Kidney epithelial cell (primary cell): ENCODE data around the gene SAMM50. TPM values are rescaled to one million over a fixed set of nuclear protein-coding genes. Genes with fewer than 3 reads are reported as not detected.

ENCODE experiments used
- DNase-seq: peaks from one replicate; pipeline ENCODE4 v3.0.0-alpha.2; 2010; ENCODE audit warnings: low read depth
- H3K27me3 ChIP-seq: 2 replicates; pipeline ENCODE4 v1.6.0; 2011; ENCODE audit warnings: low read length; ENCODE audit not compliant: control insufficient read depth, insufficient read depth
- H3K36me3 ChIP-seq: 2 replicates; pipeline ENCODE4 v1.5.1; 2011; ENCODE audit warnings: low read length; ENCODE audit not compliant: control insufficient read depth, insufficient read depth
- H3K4me3 ChIP-seq: 2 replicates; pipeline ENCODE4 v1.5.1; 2011; ENCODE audit warnings: low read depth, mild to moderate bottlenecking, control low read depth, low read length
- total RNA-seq: library from RNA; depleted of rRNA; stranded (reverse); fragments of >200 nt; gene quantifications from 2 replicates; pipeline ENCODE4 v1.2.3, GENCODE V29; 2015
- TF ChIP-seq, protein P1 (sequence below): IDR thresholded peaks from 2 replicates; pipeline ENCODE4 v1.5.1; 2011; ENCODE audit warnings: mild to moderate bottlenecking, moderate library complexity, low read length, control low read depth, inconsistent platforms; ENCODE audit not compliant: insufficient read depth, poor library complexity, severe bottlenecking

The SAMM50 gene
- total RNA-seq, 1 donor from 2014 or later = 41.4 TPM

DNA sequence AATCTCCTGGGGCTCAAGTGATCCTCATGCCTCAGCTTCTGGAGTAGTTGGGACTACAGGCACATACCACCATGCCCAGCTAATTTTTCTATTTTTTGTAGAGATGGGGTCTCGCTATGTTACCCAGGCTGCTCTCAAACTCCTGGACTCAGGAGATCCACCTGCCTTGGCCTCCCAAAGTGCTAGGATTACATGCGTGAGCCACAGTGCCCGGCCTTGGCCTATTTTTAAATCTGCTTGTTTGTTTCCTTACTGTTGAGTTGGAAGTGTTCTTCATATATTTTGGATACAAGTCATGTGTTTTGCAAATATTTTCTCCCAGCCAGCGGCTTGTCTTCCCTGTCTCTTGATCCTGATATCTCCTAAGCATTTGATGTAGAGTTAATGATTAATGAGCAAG lies 73.8 kb downstream of the SAMM50 start:
- H3K36me3 ChIP-seq = no peaks in the 10 kb centered on the region
- no peak for DNase-seq
- H3K27me3 ChIP-seq = no peaks in the 10 kb centered on the region
- TF ChIP-seq, protein P1, sequence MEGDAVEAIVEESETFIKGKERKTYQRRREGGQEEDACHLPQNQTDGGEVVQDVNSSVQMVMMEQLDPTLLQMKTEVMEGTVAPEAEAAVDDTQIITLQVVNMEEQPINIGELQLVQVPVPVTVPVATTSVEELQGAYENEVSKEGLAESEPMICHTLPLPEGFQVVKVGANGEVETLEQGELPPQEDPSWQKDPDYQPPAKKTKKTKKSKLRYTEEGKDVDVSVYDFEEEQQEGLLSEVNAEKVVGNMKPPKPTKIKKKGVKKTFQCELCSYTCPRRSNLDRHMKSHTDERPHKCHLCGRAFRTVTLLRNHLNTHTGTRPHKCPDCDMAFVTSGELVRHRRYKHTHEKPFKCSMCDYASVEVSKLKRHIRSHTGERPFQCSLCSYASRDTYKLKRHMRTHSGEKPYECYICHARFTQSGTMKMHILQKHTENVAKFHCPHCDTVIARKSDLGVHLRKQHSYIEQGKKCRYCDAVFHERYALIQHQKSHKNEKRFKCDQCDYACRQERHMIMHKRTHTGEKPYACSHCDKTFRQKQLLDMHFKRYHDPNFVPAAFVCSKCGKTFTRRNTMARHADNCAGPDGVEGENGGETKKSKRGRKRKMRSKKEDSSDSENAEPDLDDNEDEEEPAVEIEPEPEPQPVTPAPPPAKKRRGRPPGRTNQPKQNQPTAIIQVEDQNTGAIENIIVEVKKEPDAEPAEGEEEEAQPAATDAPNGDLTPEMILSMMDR = no peak
- no peak overlapping the region for H3K4me3 ChIP-seq

DNA sequence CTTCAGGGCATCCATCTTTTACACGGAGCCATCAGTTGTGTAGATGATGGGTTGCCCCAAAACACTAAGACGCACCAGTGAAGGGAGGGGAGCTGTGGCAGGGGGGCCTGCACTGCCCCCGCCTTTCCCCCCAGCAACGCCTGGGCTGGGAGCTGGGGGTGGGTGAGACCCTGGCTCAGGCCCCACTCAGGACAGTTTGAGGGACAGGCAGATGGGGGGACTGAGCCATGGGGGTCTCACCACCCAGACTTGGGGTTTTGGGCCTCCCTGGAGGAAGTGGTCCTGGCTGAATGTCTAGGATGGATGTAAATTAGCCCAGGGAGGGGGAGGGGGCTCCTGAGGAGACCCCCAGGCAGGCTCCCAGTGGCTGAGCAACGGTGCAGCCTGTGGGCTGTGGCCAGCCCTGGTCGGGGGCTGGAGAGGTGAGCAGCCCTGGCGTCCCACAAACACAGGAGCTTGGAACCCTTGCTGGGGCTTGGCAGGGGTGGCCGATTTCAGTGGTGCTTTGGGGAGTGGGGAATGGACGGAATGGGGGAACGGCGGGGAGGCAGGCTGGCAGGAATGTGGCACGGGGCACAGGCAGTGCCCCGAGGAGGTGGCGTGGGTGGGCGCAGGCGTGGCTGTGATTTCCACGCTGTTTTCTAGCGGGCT lies 74.9 kb downstream of the SAMM50 start:
- Histone ChIP-seq H3K36me3 (no peaks in the 10 kb centered on the region), H3K4me3 (no peak overlapping the region), H3K27me3 (no peaks in the 10 kb centered on the region)
- DNase-seq = no peak
- TF ChIP-seq, protein P1 = no peak

DNA sequence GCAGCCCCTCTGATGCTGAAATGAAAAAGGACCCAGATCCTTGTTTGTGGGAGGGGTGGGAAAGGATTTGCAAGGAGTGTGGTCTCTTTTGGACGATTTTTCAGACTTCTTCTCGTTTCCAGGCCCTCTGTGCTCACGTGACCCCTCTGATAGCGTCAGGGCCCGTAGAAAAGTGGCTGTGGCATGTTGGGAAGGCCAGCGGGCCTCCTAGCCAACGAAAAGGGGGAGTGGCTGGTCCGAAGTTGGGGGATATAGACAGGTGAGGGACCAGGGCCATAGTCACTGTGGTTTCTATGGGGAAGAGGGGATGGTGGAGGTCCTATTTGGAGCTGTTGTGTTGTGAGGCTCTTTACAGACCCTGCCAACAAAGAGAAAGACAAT lies 75.5 kb downstream of the SAMM50 start:
- H3K36me3 ChIP-seq = no peaks in the 10 kb centered on the region
- TF ChIP-seq, protein P1 = no peak
- H3K27me3 ChIP-seq = no peaks in the 10 kb centered on the region
- DNase-seq = no peak
- H3K4me3 ChIP-seq = no peak overlapping the region

DNA sequence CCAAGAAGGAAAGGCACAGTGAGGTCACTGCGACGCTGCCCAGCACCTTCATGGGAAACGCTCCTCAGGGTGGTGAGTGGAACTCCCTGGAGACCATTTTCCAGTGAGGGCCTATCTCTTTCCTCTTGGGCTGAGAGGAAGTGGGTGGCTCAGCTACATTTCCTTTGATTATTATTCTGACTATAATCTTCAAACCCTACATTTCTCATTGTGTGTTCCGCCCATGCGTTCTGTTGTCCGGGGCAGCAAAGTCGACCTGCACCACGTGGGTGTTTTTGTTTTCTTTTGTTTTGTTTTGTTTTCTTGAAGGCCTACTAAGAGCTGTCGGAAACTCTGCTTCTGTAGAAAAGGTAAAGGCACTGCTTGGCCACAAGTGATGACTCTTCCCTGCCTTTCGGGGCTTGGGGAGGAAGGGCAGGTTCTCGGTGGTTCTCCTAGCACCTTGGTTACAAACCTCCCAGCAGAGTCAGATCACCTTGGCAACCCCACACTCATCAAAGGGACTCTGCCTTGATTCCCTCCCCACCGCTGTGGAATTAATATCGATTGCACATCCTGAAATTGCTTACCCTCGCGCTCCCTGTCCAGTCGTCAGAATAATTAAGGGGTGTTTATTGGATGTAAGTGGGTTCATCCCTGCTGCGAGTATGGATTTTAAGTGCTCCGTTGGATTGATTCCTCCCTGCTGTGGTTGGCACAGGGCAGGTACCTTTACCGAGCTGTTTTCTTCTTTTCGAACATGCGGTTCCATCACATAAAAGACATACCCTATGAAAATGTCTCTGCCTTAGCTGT lies 76.1 kb downstream of the SAMM50 start:
- Histone ChIP-seq H3K36me3 (no peaks in the 10 kb centered on the region), H3K27me3 (no peaks in the 10 kb centered on the region), H3K4me3 (no peak overlapping the region)
- no peak for DNase-seq
- TF ChIP-seq, protein P1 = no peak

DNA sequence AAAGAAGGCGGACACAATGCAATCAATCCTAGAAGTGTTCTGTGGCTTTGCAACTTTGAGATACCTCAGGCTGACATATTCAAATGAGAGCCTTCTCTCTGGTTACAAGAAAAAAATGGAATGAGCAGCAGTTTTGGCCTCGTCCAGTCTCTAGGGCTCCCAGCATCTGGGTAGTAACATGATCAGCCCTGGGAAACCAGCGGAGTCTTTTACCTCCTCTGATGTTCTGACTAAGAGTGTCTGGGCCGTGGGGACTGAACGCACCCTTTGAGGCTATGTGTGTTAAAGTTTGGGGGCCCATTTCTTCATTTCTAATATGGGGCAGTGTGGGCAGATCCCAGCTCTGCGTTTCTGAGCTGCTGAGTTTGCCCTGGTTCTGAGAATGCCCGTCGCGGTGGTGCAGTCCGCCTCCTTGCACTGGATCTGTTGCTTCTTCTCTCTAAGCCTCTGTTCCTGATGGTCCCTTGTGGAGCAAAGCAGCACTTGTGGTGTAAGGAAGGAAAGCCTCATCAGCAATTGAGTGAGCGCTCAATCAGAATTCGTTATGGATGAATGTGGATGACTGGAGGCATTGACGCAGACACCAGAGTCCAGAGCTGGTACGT lies 77.0 kb downstream of the SAMM50 start:
- Histone ChIP-seq H3K36me3 (no peaks in the 10 kb centered on the region), H3K4me3 (no peak overlapping the region), H3K27me3 (no peaks in the 10 kb centered on the region)
- no peak for DNase-seq
- TF ChIP-seq, protein P1 = no peak
